ENCODE measurements around the gene BHLHE40. TPM values are rescaled to one million over a fixed set of nuclear protein-coding genes. Genes with fewer than 3 reads are reported as not detected.

BHLHE40 gene
- total and polyA plus RNA-seq, 2 of the 13 experiments (the other 11 are each of a cell fraction or from before 2014, with no cell fraction given), result 1.8 to 51.0 TPM

- TF ChIP-seq DMTF1 (CRISPR knock-in tag; IDR thresholded peaks at IDR 0.05), result no peak
- TF ChIP-seq ZHX2 (IDR thresholded peaks at IDR 0.05; ENCODE audit: low read depth), result no peak
- TF ChIP-seq ZHX2 (CRISPR knock-in tag; IDR thresholded peaks at IDR 0.05; ENCODE audit: borderline replicate concordance), result no peak
- no peak for TF ChIP-seq THAP8 (CRISPR knock-in tag; IDR thresholded peaks at IDR 0.05; ENCODE audit: borderline replicate concordance)
- no peak for TF ChIP-seq ZNF207 (IDR thresholded peaks at IDR 0.05; ENCODE audit: borderline replicate concordance)
- TF ChIP-seq JARID2 (CRISPR knock-in tag; IDR thresholded peaks at IDR 0.05; ENCODE audit: insufficient replicate concordance), result no peak
- TF ChIP-seq TAF15 (IDR thresholded peaks at IDR 0.05; ENCODE audit: low read depth, low read length, poor library complexity, severe bottlenecking), result no peak
- TF ChIP-seq FOXK1 (CRISPR knock-in tag; IDR thresholded peaks at IDR 0.05; ENCODE audit: borderline replicate concordance, low read depth), result peak; percentile 83
- no peak for TF ChIP-seq GTF2F1 (IDR thresholded peaks at IDR 0.05; ENCODE audit: low read length)
- TF ChIP-seq ZNF574 (CRISPR knock-in tag; IDR thresholded peaks at IDR 0.05), result no peak
- no peak for TF ChIP-seq SRSF9 (IDR thresholded peaks at IDR 0.05; ENCODE audit: borderline replicate concordance, insufficient read depth, low read depth, low read length, poor library complexity, severe bottlenecking)
- peak; percentile 27; the same call in 1 of the 2 replicates for TF ChIP-seq THAP11 (CRISPR knock-in tag; IDR thresholded peaks at IDR 0.05)
- no peak for TF ChIP-seq ZNF512 (CRISPR knock-in tag; IDR thresholded peaks at IDR 0.05)
These were observed 37.2 kb downstream of the BHLHE40 start (continued) for GRCh38 chr3:5016211-5017161.
